ENCODE measurements around the gene OR5K1. TPM values are rescaled to one million over a fixed set of nuclear protein-coding genes. Genes with fewer than 3 reads are reported as not detected.

OR5K1 gene
- polyA plus RNA-seq, 1 donor from 2014 or later = not detected

GRCh38 chr3:98460220-98460619 is 2.8 kb upstream of the OR5K1 start:
- Histone ChIP-seq H2AFZ (ENCODE audit: low read depth, low read length) (no peak overlapping the region), H4K20me1 (ENCODE audit: insufficient read depth) (no peaks in the 10 kb centered on the region), H3K9me2 (ENCODE audit: insufficient read depth, low read length) (no peaks in the 10 kb centered on the region), H3K4me2 (ENCODE audit: low read length) (no peak overlapping the region), H3K27ac (ENCODE audit: low read length) (no peak overlapping the region), H3K27me3 (ENCODE audit: insufficient read depth, low read depth, low read length) (no peaks in the 10 kb centered on the region), H3K36me3 (ENCODE audit: insufficient read depth, low read length) (no peaks in the 10 kb centered on the region), H3F3A (ENCODE audit: insufficient read depth, low read length, poor library complexity, severe bottlenecking) (no peaks in the 10 kb centered on the region), H3K79me2 (replicated peaks; ENCODE audit: insufficient read depth, low read length) (no peaks in the 10 kb centered on the region), H3K4me3 (ENCODE audit: low read length) (no peak overlapping the region), H3K9ac (ENCODE audit: low read length) (no peak overlapping the region), H3K9me3 (ENCODE audit: low read length) (peaks cover 3% of the 10 kb centered on the region)
- TF ChIP-seq CTCF (IDR thresholded peaks at IDR 0.05; ENCODE audit: poor library complexity, severe bottlenecking) = no peak
- TF ChIP-seq EP300 (conservative IDR thresholded peaks at IDR 0.05; ENCODE audit: poor library complexity, severe bottlenecking) = no peak
- no peak for TF ChIP-seq EZH2 (IDR thresholded peaks at IDR 0.05; ENCODE audit: borderline replicate concordance, insufficient read depth, low read length, poor library complexity, severe bottlenecking)
- TF ChIP-seq POLR2AphosphoS5 (IDR thresholded peaks at IDR 0.05) = no peak
- no peak for TF ChIP-seq REST (IDR thresholded peaks at IDR 0.05; ENCODE audit: borderline replicate concordance)
- no peak for TF ChIP-seq MXI1 (conservative IDR thresholded peaks at IDR 0.05; ENCODE audit: poor library complexity, severe bottlenecking)

GRCh38 chr3:98482717-98483482 is 19.9 kb downstream of the OR5K1 start:
- H3K27ac ChIP-seq (ENCODE audit: low read length) = no peak overlapping the region
- no peaks in the 10 kb centered on the region for H3F3A ChIP-seq (ENCODE audit: insufficient read depth, low read length, poor library complexity, severe bottlenecking)
- no peak for TF ChIP-seq SMC3 (conservative IDR thresholded peaks at IDR 0.05; ENCODE audit: poor library complexity)
- TF ChIP-seq MXI1 (conservative IDR thresholded peaks at IDR 0.05; ENCODE audit: poor library complexity, severe bottlenecking) = no peak
- no peak for TF ChIP-seq TAF1 (IDR thresholded peaks at IDR 0.05; ENCODE audit: low read depth)
- no peak for TF ChIP-seq CTCF (IDR thresholded peaks at IDR 0.05; ENCODE audit: poor library complexity, severe bottlenecking)
- no peak for TF ChIP-seq RAD21 (conservative IDR thresholded peaks at IDR 0.05)
- TF ChIP-seq EP300 (conservative IDR thresholded peaks at IDR 0.05; ENCODE audit: poor library complexity, severe bottlenecking) = no peak
- TF ChIP-seq REST (IDR thresholded peaks at IDR 0.05; ENCODE audit: borderline replicate concordance) = no peak
- no peak for TF ChIP-seq POLR2AphosphoS5 (IDR thresholded peaks at IDR 0.05)
- no peak for TF ChIP-seq EZH2 (IDR thresholded peaks at IDR 0.05; ENCODE audit: borderline replicate concordance, insufficient read depth, low read length, poor library complexity, severe bottlenecking)
- no peak overlapping the region for H3K4me3 ChIP-seq (ENCODE audit: low read length)
- no peaks in the 10 kb centered on the region for H3K36me3 ChIP-seq (ENCODE audit: insufficient read depth, low read length)
- H3K4me2 ChIP-seq (ENCODE audit: low read length) = no peak overlapping the region
- no peaks in the 10 kb centered on the region for H3K9me3 ChIP-seq (ENCODE audit: low read length)
- H4K20me1 ChIP-seq (ENCODE audit: insufficient read depth) = no peaks in the 10 kb centered on the region
- no peaks in the 10 kb centered on the region for H3K79me2 ChIP-seq (replicated peaks; ENCODE audit: insufficient read depth, low read length)
- H3K27me3 ChIP-seq (ENCODE audit: insufficient read depth, low read depth, low read length) = no peaks in the 10 kb centered on the region
- H3K9ac ChIP-seq (ENCODE audit: low read length) = no peak overlapping the region
- no peak overlapping the region for H2AFZ ChIP-seq (ENCODE audit: low read depth, low read length)
- no peaks in the 10 kb centered on the region for H3K9me2 ChIP-seq (ENCODE audit: insufficient read depth, low read length)

All from neural cell (in vitro differentiated cells).